Activated T-cell treated with anti-CD3 and anti-CD28 coated beads, Interleukin-2, amount 50 U/mL, for 48 hours (primary cell): ENCODE results near the gene LEMD3.
"Not testable (repeated sequence)": the region's sequence is repeated elsewhere in the genome, so short reads cannot be mapped to it uniquely, and the experiment has no call there.

Experiments used
- DNase-seq, 2 experiments: peaks; one replicate each; pipeline ENCODE4 v3.0.0-alpha.2; 2020

Gene LEMD3

DNA sequence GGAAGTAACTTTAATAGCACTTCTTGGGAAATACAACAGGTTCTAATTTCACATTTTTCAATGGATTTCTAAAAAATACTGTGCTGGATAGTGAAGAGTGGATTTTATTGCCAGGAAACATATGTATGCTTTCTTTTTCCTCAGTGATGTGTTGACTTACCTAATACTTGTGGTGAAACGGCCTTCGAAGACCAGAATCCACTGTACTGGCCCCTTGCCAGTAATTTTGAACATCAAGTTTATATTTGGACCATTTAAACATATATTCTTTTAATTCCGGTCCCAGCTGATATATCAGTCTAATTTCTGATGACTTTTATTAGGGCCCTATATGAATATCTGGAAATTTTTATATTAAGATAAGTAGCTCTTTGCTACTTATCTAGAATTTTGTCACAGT is 110.9 kb downstream of the LEMD3 start:
- no peak for DNase-seq

DNA sequence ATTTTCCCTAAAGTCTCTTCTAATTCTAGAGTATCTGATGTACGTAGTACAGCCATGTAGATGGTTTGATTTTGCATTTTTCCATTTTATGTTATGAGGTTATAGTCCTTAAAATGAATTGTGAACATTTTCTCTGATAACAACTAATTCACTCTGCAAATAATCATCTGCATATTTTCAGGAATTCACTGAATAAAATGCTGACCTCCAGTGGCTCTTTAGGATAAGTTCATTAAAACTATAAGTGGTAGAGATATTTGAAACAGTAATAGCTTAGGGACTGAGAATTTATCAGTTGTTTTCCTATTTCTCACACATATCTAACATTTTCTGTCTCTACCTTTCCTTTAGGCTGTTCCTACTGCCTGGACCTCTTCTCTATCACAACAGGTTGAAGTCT is 113.5 kb downstream of the LEMD3 start:
- DNase-seq = no peak

- not testable (repeated sequence) for DNase-seq
Observed at GRCh38 chr12:65285532-65285931, 116.1 kb downstream of the LEMD3 start.

DNA sequence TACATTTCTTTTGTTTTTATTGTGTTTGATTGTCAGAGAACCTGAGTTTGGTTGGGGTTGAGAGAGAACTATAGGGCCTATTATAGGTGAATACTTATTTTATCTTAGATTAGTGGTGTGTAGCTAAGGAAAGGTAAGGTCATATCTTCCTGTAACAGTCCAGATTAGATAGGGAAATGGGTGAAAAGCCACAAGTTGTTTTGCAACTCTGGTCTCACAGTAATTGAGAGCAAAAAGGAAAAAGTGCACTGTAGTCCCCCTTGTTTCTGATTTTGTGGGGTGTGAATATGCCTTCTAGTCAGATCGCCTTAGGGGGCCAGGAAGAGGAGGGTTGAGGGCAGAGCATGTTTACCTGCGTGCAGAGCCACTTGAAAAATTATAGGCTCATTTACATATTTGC is 118.0 kb downstream of the LEMD3 start:
- no peak for DNase-seq

DNA sequence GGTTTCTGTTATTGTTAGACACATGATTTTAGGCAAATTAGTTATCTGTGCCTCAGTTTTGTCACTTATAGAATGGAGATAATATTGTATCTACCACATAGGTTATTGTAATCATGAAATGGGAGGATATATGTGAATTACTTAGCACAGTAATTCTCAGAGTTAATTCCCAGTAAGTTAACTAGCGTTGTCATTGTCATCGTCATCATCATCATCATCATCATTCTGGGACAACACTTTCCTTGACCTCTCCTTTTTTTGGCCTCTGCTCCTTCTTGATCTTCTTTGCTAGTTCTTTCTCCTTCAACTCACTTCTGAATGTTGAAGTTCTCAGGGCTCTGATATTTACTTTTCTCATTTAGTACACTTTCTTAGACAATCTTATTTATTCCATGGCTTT is 122.9 kb downstream of the LEMD3 start:
- no peak for DNase-seq

- DNase-seq = no peak
Observed at GRCh38 chr12:65293735-65294134, 124.4 kb downstream of the LEMD3 start.

GRCh38 chr12:65294641-65295262 is 125.4 kb downstream of the LEMD3 start:
- DNase-seq = no peak

DNA sequence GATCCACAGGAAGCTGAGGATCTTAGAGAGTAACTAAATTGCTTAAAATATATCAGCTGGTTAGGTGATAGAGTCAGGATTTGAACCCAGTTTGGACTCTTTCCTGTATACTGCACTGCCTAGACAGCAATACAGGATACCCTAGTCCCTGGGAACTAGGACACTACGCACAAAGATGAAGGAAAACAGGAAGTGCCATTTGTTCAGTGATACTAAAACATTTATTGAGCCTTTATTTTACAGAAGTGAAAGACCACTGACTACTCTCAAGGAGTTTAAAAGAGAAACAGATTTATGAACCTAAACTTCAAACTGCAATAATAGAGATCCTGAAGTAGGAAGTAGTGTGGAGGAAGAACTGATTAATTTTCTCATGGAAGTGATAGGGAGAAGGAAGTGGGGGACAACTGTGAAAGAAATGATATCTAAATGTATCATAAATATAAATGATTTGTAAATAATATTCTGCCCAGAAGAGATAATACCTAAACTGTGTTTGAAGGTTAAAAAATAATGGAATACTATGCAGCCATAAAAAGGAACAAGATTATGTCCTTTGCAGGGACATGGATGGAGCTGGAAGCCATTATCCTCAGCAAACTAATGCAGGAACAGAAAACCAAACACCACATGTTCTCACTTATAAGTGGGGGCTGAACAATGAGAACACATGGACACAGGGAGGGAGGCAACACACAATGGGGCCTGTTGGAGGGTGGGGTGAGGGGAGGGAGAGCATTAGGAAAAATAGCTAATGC is 127.3 kb downstream of the LEMD3 start:
- DNase-seq = no peak
